ENCODE measurements around the gene RPLP2.

DNA sequence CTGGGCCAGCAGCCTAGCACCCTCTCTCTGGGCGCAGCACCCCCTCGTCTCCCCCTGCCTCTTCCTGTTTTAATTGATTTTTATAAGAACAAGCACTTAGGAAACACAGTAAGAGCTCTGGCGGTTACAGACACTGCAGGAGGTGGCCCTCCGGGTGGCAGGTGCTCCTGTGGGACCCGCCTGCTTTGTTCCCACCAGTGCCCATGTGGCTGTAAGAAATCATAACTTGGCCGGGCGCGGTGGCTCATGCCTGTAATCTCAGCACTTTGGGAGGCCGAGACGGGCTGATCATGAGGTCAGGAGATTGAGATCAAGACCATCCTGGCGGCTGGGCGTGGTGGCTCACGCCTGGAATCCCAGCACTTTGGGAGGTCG, 51.3 kb downstream of the RPLP2 start:
- TF ChIP-seq EZH2 (optimal IDR thresholded peaks at IDR 0.05; ENCODE audit: low read depth, low read length) (no peak), CTCF (IDR thresholded peaks at IDR 0.05; ENCODE audit: low read length) (no peak)
